Measurements from ENCODE around the gene MYOZ1.
"Not testable (repeated sequence)": the region's sequence is repeated elsewhere in the genome, so short reads cannot be mapped to it uniquely, and the experiment has no call there.

Gene MYOZ1

GRCh38 chr10:73647211-73647874, 6.1 kb upstream of the MYOZ1 start:
- no peak for DNase-seq (ENCODE audit: low spot score)

- DNase-seq (ENCODE audit: low spot score): no peak
These were observed 5.3 kb upstream of the MYOZ1 start for GRCh38 chr10:73646598-73647041.

- no peak for DNase-seq (ENCODE audit: low spot score)
These were observed 4.0 kb upstream of the MYOZ1 start for GRCh38 chr10:73645251-73645650.

GRCh38 chr10:73644767-73645166, 3.5 kb upstream of the MYOZ1 start:
- no peak for DNase-seq (ENCODE audit: low spot score)

GRCh38 chr10:73644015-73644743, 2.9 kb upstream of the MYOZ1 start:
- DNase-seq (ENCODE audit: low spot score): peak; percentile 64

GRCh38 chr10:73643362-73643761, 2.1 kb upstream of the MYOZ1 start:
- DNase-seq (ENCODE audit: low spot score): no peak

- no peak for DNase-seq (ENCODE audit: low spot score)
These were observed 2.0 kb downstream of the MYOZ1 start for GRCh38 chr10:73639286-73639685.

GRCh38 chr10:73635781-73636180, 5.5 kb downstream of the MYOZ1 start:
- no peak for DNase-seq (ENCODE audit: low spot score)

- DNase-seq (ENCODE audit: low spot score): no peak
These were observed 6.9 kb downstream of the MYOZ1 start for GRCh38 chr10:73634421-73634820.

GRCh38 chr10:73629165-73629564, 12.1 kb downstream of the MYOZ1 start:
- no peak for DNase-seq (ENCODE audit: low spot score)

- DNase-seq (ENCODE audit: low spot score): no peak
These were observed 12.9 kb downstream of the MYOZ1 start for GRCh38 chr10:73628405-73628804.

GRCh38 chr10:73627300-73627699, 14.0 kb downstream of the MYOZ1 start:
- DNase-seq (ENCODE audit: low spot score): no peak

- DNase-seq (ENCODE audit: low spot score): peak; percentile 93
These were observed 15.2 kb downstream of the MYOZ1 start for GRCh38 chr10:73625884-73626752.

GRCh38 chr10:73625004-73625883, 16.0 kb downstream of the MYOZ1 start:
- peak; percentile 4 for DNase-seq (ENCODE audit: low spot score)

- DNase-seq (ENCODE audit: low spot score): no peak
These were observed 18.2 kb downstream of the MYOZ1 start for GRCh38 chr10:73623056-73623455.

- DNase-seq (ENCODE audit: low spot score): not testable (repeated sequence)
These were observed 20.3 kb downstream of the MYOZ1 start for GRCh38 chr10:73620974-73621373.

GRCh38 chr10:73617143-73617542, 24.1 kb downstream of the MYOZ1 start:
- DNase-seq (ENCODE audit: low spot score): not testable (repeated sequence)

GRCh38 chr10:73614720-73615119, 26.6 kb downstream of the MYOZ1 start:
- DNase-seq (ENCODE audit: low spot score): no peak

GRCh38 chr10:73609116-73609515, 32.2 kb downstream of the MYOZ1 start:
- no peak for DNase-seq (ENCODE audit: low spot score)

- DNase-seq (ENCODE audit: low spot score): no peak
These were observed 39.8 kb downstream of the MYOZ1 start for GRCh38 chr10:73601486-73601921.

GRCh38 chr10:73597346-73597745, 43.9 kb downstream of the MYOZ1 start:
- DNase-seq (ENCODE audit: low spot score): no peak

- DNase-seq (ENCODE audit: low spot score): no peak
These were observed 47.5 kb downstream of the MYOZ1 start for GRCh38 chr10:73593812-73594211.
